Measurements from ENCODE around the gene SLC38A10. TPM values are rescaled to one million over a fixed set of nuclear protein-coding genes. Genes with fewer than 3 reads are reported as not detected.

The SLC38A10 gene
- total and polyA plus RNA-seq, 10 of the 15 experiments (the other 5 are each of a cell fraction or from before 2014, with no cell fraction given), result 0.52 to 67.9 (median 22.1) TPM

DNA sequence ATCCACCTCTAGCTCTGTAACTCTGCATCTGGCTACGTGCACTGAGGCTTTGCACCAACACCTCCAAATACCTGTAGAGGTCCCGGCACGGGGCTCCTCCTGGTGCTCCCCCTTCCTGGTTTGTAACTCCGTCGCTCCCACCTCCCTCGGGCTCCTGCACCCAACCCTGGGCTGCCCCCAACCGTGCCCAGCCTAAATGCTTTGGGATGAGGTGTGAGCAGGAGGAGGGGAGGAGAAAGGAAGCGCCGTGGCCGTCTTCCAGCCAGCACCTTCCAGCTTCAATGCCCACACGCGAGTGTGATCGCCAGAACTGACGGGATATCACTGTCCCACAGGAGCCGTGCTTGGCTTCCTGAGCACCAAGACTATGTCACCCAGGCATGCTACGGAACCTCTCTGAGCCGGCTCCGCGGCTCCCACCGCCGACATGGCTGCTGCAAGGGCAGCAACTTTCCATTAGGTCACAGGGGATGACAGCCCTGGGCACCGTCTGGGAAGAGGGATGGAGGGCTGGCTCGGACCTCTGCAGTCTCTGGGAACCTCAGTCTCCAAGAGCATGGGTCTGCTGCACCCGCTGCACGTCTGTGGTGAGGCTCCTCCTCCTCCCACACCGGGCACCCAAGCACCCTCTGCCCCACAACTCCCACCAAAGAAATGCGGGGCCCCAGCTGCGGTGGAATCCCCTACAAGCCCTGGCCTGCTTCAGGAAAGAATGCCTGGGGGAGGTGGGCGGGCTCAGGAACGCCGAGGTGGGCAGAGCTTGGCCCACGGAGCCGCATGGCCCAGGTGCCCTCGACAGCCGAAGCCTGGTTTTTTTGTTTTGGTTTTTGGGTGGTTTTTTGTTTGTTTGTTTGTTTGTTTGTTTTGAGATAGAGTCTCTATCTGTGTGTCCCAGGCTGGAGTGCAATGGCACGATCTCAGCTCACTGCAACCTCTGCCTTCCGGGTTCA, 6.4 kb upstream of the SLC38A10 start:
- no TSS peak for BruUV-seq (replicated peaks)
- Histone ChIP-seq H2AFZ (ENCODE audit: control insufficient read depth, low read depth, low read length) (no peak overlapping the region), H3K36me3 (ENCODE audit: control insufficient read depth in 2 of 2, insufficient read depth in 2 of 2, low read length in 1 of 2) (no peaks in the 10 kb centered on the region), H3K4me1 (ENCODE audit: control insufficient read depth, insufficient read depth, low read length) (no peaks in the 10 kb centered on the region), H4K20me1 (ENCODE audit: control insufficient read depth, insufficient read depth) (no peaks in the 10 kb centered on the region), H3K27ac (ENCODE audit: control insufficient read depth, insufficient read depth) (no peak overlapping the region), H3K4me2 (ENCODE audit: control insufficient read depth, insufficient read depth) (no peak overlapping the region), H3K9me3 (replicated peaks; ENCODE audit: control insufficient read depth, insufficient read depth, low read length) (no peaks in the 10 kb centered on the region), H3K27me3 (replicated peaks in 1 of 2; ENCODE audit: control insufficient read depth in 2 of 2, insufficient read depth in 2 of 2, low read length in 1 of 2) (no peaks in the 10 kb centered on the region; a peak in 1 of 4 replicates), H3K9ac (ENCODE audit: control insufficient read depth, insufficient read depth, low read length) (no peak overlapping the region), H3K4me3 (no peak overlapping the region), H3K79me2 (ENCODE audit: control insufficient read depth, insufficient read depth, low read length) (no peaks in the 10 kb centered on the region)
- SMC1A ChIA-PET (ENCODE audit: uncharacterized antibody, unreplicated experiment), result no interaction called here
- RAD21 ChIA-PET (ENCODE audit: unreplicated experiment), result no interaction called here
- FAIRE-seq, result no peak
- intact Hi-C loops (cut with micrococcal nuclease; ENCODE audit: unreplicated experiment), result no loop called here
- TF ChIP-seq, protein P1, sequence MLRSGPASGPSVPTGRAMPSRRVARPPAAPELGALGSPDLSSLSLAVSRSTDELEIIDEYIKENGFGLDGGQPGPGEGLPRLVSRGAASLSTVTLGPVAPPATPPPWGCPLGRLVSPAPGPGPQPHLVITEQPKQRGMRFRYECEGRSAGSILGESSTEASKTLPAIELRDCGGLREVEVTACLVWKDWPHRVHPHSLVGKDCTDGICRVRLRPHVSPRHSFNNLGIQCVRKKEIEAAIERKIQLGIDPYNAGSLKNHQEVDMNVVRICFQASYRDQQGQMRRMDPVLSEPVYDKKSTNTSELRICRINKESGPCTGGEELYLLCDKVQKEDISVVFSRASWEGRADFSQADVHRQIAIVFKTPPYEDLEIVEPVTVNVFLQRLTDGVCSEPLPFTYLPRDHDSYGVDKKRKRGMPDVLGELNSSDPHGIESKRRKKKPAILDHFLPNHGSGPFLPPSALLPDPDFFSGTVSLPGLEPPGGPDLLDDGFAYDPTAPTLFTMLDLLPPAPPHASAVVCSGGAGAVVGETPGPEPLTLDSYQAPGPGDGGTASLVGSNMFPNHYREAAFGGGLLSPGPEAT (IDR thresholded peaks at IDR 0.05; ENCODE audit: low read depth), result no peak
- TF ChIP-seq, protein P2, sequence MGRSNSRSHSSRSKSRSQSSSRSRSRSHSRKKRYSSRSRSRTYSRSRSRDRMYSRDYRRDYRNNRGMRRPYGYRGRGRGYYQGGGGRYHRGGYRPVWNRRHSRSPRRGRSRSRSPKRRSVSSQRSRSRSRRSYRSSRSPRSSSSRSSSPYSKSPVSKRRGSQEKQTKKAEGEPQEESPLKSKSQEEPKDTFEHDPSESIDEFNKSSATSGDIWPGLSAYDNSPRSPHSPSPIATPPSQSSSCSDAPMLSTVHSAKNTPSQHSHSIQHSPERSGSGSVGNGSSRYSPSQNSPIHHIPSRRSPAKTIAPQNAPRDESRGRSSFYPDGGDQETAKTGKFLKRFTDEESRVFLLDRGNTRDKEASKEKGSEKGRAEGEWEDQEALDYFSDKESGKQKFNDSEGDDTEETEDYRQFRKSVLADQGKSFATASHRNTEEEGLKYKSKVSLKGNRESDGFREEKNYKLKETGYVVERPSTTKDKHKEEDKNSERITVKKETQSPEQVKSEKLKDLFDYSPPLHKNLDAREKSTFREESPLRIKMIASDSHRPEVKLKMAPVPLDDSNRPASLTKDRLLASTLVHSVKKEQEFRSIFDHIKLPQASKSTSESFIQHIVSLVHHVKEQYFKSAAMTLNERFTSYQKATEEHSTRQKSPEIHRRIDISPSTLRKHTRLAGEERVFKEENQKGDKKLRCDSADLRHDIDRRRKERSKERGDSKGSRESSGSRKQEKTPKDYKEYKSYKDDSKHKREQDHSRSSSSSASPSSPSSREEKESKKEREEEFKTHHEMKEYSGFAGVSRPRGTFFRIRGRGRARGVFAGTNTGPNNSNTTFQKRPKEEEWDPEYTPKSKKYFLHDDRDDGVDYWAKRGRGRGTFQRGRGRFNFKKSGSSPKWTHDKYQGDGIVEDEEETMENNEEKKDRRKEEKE (IDR thresholded peaks at IDR 0.05), result no peak
- TF ChIP-seq HDAC2 (IDR thresholded peaks at IDR 0.05) (no peak), RBBP5 (conservative IDR thresholded peaks at IDR 0.05) (no peak), TAF1 (IDR thresholded peaks at IDR 0.05; ENCODE audit: borderline replicate concordance, low read depth, low read length) (no peak), HCFC1 (IDR thresholded peaks at IDR 0.05; ENCODE audit: low read length) (no peak), POLR2AphosphoS5 (IDR thresholded peaks at IDR 0.05; ENCODE audit: low read length) (no peak), SIN3A (IDR thresholded peaks at IDR 0.05; ENCODE audit: low read depth, low read length) (no peak), CBX5 (IDR thresholded peaks at IDR 0.05; ENCODE audit: low read depth) (no peak), RCOR1 (conservative IDR thresholded peaks at IDR 0.05; ENCODE audit: low read depth, low read length) (no peak), WRNIP1 (IDR thresholded peaks at IDR 0.05; ENCODE audit: borderline replicate concordance, low read depth, low read length) (no peak), NFXL1 (IDR thresholded peaks at IDR 0.05; ENCODE audit: borderline replicate concordance) (no peak), SIX5 (IDR thresholded peaks at IDR 0.05; ENCODE audit: low read depth, low read length, severe bottlenecking) (no peak)
- TF ChIP-seq, protein P3, sequence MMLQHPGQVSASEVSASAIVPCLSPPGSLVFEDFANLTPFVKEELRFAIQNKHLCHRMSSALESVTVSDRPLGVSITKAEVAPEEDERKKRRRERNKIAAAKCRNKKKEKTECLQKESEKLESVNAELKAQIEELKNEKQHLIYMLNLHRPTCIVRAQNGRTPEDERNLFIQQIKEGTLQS (IDR thresholded peaks at IDR 0.05; ENCODE audit: borderline replicate concordance, extremely low read depth, low read depth, low read length), result no peak
- TF ChIP-seq, protein P4, sequence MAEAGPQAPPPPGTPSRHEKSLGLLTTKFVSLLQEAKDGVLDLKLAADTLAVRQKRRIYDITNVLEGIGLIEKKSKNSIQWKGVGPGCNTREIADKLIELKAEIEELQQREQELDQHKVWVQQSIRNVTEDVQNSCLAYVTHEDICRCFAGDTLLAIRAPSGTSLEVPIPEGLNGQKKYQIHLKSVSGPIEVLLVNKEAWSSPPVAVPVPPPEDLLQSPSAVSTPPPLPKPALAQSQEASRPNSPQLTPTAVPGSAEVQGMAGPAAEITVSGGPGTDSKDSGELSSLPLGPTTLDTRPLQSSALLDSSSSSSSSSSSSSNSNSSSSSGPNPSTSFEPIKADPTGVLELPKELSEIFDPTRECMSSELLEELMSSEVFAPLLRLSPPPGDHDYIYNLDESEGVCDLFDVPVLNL (IDR thresholded peaks at IDR 0.05; ENCODE audit: low read depth, low read length), result no peak
- TF ChIP-seq, protein P5, sequence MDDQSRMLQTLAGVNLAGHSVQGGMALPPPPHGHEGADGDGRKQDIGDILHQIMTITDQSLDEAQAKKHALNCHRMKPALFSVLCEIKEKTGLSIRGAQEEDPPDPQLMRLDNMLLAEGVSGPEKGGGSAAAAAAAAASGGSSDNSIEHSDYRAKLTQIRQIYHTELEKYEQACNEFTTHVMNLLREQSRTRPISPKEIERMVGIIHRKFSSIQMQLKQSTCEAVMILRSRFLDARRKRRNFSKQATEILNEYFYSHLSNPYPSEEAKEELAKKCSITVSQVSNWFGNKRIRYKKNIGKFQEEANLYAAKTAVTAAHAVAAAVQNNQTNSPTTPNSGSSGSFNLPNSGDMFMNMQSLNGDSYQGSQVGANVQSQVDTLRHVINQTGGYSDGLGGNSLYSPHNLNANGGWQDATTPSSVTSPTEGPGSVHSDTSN (IDR thresholded peaks at IDR 0.05; ENCODE audit: insufficient replicate concordance, low read depth, low read length), result no peak
- no peak for DNase-seq (ENCODE audit: low read depth, low spot score)
- ATAC-seq, result no peak
- POLR2A ChIA-PET, result no interaction called here
- 64% methylated on average over 37 of the region's 37 CpGs for WGBS (ENCODE audit: insufficient coverage, insufficient replicate concordance, low lambda C conversion rate, missing lambda C conversion rate)
- in situ Hi-C loops (cut with MboI), result no loop called here
- CTCF ChIA-PET, result interaction anchor here (1.3 kb wide), 1 partner anchor 10 kb away, joined by 3 read pairs; no protein-coding TSS in a partner anchor
